AG04450 (cell line): ENCODE results near the gene CDC42EP3. TPM values are rescaled to one million over a fixed set of nuclear protein-coding genes. Genes with fewer than 3 reads are reported as not detected.

ENCODE experiments used
- CTCF ChIA-PET: fragments of 300-600, 350-600 bp; formaldehyde crosslinking; extraction: SDS; loops from one replicate; lab custom pipeline; 2022; ENCODE audit warnings: antibody characterized with exemption, inconsistent platforms; lab: Charles Lee
- POLR2A ChIA-PET: fragments of 350-600 bp; formaldehyde crosslinking; extraction: SDS; loops from one replicate; lab custom pipeline; 2021; ENCODE audit warnings: antibody characterized with exemption, inconsistent platforms; lab: Yijun Ruan, JAX
- DNase-seq: peaks from one replicate; pipeline ENCODE4 v3.0.0-alpha.2; 2011; ENCODE audit warnings: low read depth, low spot score
- H3K27ac ChIP-seq: one replicate; pipeline ENCODE4 v1.5.1; 2012; ENCODE audit warnings: low read depth, low read length, control low read depth
- H3K27me3 ChIP-seq: one replicate; pipeline ENCODE4 v1.6.0; 2012; ENCODE audit warnings: low read length; ENCODE audit not compliant: control insufficient read depth, insufficient read depth
- H3K4me3 ChIP-seq: 2 replicates; pipeline ENCODE4 v1.5.1; 2011; ENCODE audit warnings: mild to moderate bottlenecking, low read depth, low read length, control low read depth
- H3K9me3 ChIP-seq: 2 replicates; pipeline ENCODE4 v1.5.1; 2012; ENCODE audit warnings: low read length; ENCODE audit not compliant: control insufficient read depth, insufficient read depth
- CTCF ChIP-seq: IDR thresholded peaks from 2 replicates; pipeline ENCODE4 v1.5.1; 2011; ENCODE audit warnings: low read depth, low read length, control low read depth, inconsistent platforms
- polyA plus RNA-seq: library from polyadenylated mRNA; depleted of rRNA; stranded (reverse); fragments of >200 nt; gene quantifications from 2 replicates; pipeline ENCODE4 v1.2.3, GENCODE V29; 2011

The CDC42EP3 gene
- polyA plus RNA-seq, 1 experiment: 245 TPM

GRCh38 chr2:37692711-37693110, 21.3 kb upstream of the CDC42EP3 start:
- no peaks in the 10 kb centered on the region for H3K27me3 ChIP-seq
- CTCF ChIA-PET: no interaction called here
- H3K4me3 ChIP-seq: no peak overlapping the region
- no peaks in the 10 kb centered on the region for H3K9me3 ChIP-seq
- no peak for DNase-seq
- POLR2A ChIA-PET: interaction anchor here (0.7 kb wide), 1 partner anchor 103 kb away, joined by 4 read pairs; no protein-coding TSS in a partner anchor
- no peak overlapping the region for H3K27ac ChIP-seq
- no peak for TF ChIP-seq CTCF

- DNase-seq: no peak
- ChIA-PET CTCF (no interaction called here), POLR2A (interaction anchor here (1.2 to 1.7 kb wide), 4 partner anchors 8 to 22 kb away, joined by 4 to 8 read pairs (median 6); partner anchors contain the start of gene CDC42EP3)
- H3K27me3 ChIP-seq: no peaks in the 10 kb centered on the region
- no peaks in the 10 kb centered on the region for H3K9me3 ChIP-seq
- no peak for TF ChIP-seq CTCF
- peak overlapping the region; percentile 65 for H3K27ac ChIP-seq
- H3K4me3 ChIP-seq: no peak overlapping the region
Observed at GRCh38 chr2:37689751-37690150, 18.3 kb upstream of the CDC42EP3 start.

- Histone ChIP-seq H3K27ac (peak overlapping the region; percentile 80), H3K27me3 (no peaks in the 10 kb centered on the region), H3K4me3 (no peak overlapping the region), H3K9me3 (no peaks in the 10 kb centered on the region)
- CTCF ChIA-PET: no interaction called here
- TF ChIP-seq CTCF: no peak
- POLR2A ChIA-PET: interaction anchor here (1.0 to 1.7 kb wide), 5 partner anchors 9 to 144 kb away, joined by 3 to 8 read pairs (median 5); partner anchors contain the start of gene CDC42EP3
- DNase-seq: peak; percentile 80
Observed at GRCh38 chr2:37688771-37689468, 17.5 kb upstream of the CDC42EP3 start.

GRCh38 chr2:37686792-37687526, 15.5 kb upstream of the CDC42EP3 start:
- ChIA-PET CTCF (interaction anchor here (0.6 kb wide), 1 partner anchor 54 kb away, joined by 3 read pairs; no protein-coding TSS in a partner anchor), POLR2A (no interaction called here)
- no peak for TF ChIP-seq CTCF
- no peak for DNase-seq
- no peak overlapping the region for H3K4me3 ChIP-seq
- H3K9me3 ChIP-seq: no peaks in the 10 kb centered on the region
- no peak overlapping the region for H3K27ac ChIP-seq
- no peaks in the 10 kb centered on the region for H3K27me3 ChIP-seq

- POLR2A ChIA-PET: no interaction called here
- H3K9me3 ChIP-seq: no peaks in the 10 kb centered on the region
- no peak for TF ChIP-seq CTCF
- no peak overlapping the region for H3K4me3 ChIP-seq
- H3K27ac ChIP-seq: no peak overlapping the region
- CTCF ChIA-PET: interaction anchor here (0.7 to 1.0 kb wide), 2 partner anchors 9 to 193 kb away, joined by 3 read pairs; no protein-coding TSS in a partner anchor
- DNase-seq: no peak
- no peaks in the 10 kb centered on the region for H3K27me3 ChIP-seq
Observed at GRCh38 chr2:37684809-37685208, 13.4 kb upstream of the CDC42EP3 start.
